Stimulated activated naive CD8-positive, alpha-beta T cell treated with anti-CD3 and anti-CD28 coated beads, Interleukin-15, amount 100 ng/mL, for 72 hours (primary cell): ENCODE data around the gene SH3D19.
A peak's percentile ranks its signal among the peaks of the same experiment; 100 is the strongest.
"Not testable (repeated sequence)": the region's sequence is repeated elsewhere in the genome, so short reads cannot be mapped to it uniquely, and the experiment has no call there.

Experiments used
- ATAC-seq: fragments of 150-1000 bp; cut with Tn5 transposase; 2 replicates; pipeline ENCODE4 v1.10.0; 2021; ENCODE audit warnings: mild to moderate bottlenecking, moderate library complexity
- DNase-seq, 2 donors: peaks; one replicate each; pipeline ENCODE4 v3.0.0; 2021 to 2022
- H3K27ac Mint-ChIP-seq, 2 donors: one replicate each; pipeline ENCODE4 v1.8.0; 2022; ENCODE audit warnings: mild to moderate bottlenecking in 2 of 2, mixed read lengths in 2 of 2, moderate library complexity in 2 of 2
- H3K27me3 Mint-ChIP-seq: one replicate; pipeline ENCODE4 v1.8.0; 2022; ENCODE audit warnings: mixed read lengths
- H3K4me1 Mint-ChIP-seq: one replicate; pipeline ENCODE4 v1.8.0; 2022; ENCODE audit warnings: mild to moderate bottlenecking, mixed read lengths
- H3K4me3 Mint-ChIP-seq, 2 donors: one replicate each; pipeline ENCODE4 v1.8.0; 2022; ENCODE audit warnings: mild to moderate bottlenecking in 2 of 2, mixed read lengths in 2 of 2, moderate library complexity in 1 of 2
- H3K9me3 Mint-ChIP-seq, 2 donors: one replicate each; pipeline ENCODE4 v1.8.0; 2022; ENCODE audit warnings: mixed read lengths in 2 of 2

Gene SH3D19

GRCh38 chr4:151100531-151100930, 224.9 kb downstream of the SH3D19 start:
- DNase-seq (no peak), ATAC-seq (no peak)
- no peaks in the 10 kb centered on the region for H3K27me3 Mint-ChIP-seq
- no peaks in the 10 kb centered on the region for H3K9me3 Mint-ChIP-seq
- H3K4me3 Mint-ChIP-seq = peak overlapping the region; percentile 94 to 98
- H3K4me1 Mint-ChIP-seq = peaks cover 44% of the 10 kb centered on the region
- H3K27ac Mint-ChIP-seq = peak overlapping the region; percentile 99 to 100

- H3K4me1 Mint-ChIP-seq = peaks cover 43% of the 10 kb centered on the region
- DNase-seq (no peak), ATAC-seq (no peak)
- peak overlapping the region; percentile 99 to 100 for H3K27ac Mint-ChIP-seq
- H3K9me3 Mint-ChIP-seq = no peaks in the 10 kb centered on the region
- peak overlapping the region; percentile 94 to 98 for H3K4me3 Mint-ChIP-seq
- no peaks in the 10 kb centered on the region for H3K27me3 Mint-ChIP-seq
Observed at GRCh38 chr4:151099976-151100417, 225.4 kb downstream of the SH3D19 start.

- ATAC-seq (peak; percentile 96), DNase-seq (peak; percentile 99 to 100)
- Mint-ChIP-seq H3K27me3 (no peaks in the 10 kb centered on the region), H3K4me1 (peaks cover 40% of the 10 kb centered on the region), H3K4me3 (peak within 1 kb of the TSS; percentile 94 to 98), H3K9me3 (no peaks in the 10 kb centered on the region), H3K27ac (peak within 1 kb of the TSS; percentile 99 to 100)
Observed at GRCh38 chr4:151099229-151099975, 226.0 kb downstream of the SH3D19 start, which contains the start of gene RPS3A. RPS3A (plus strand) TSS chr4:151099628; CDS start chr4:151099653, 25 bp downstream.

- Mint-ChIP-seq H3K27me3 (no peaks in the 10 kb centered on the region), H3K9me3 (no peaks in the 10 kb centered on the region), H3K4me3 (peak overlapping the region; percentile 94 to 98), H3K27ac (peak overlapping the region; percentile 99 to 100), H3K4me1 (peaks cover 40% of the 10 kb centered on the region)
- DNase-seq (no peak), ATAC-seq (no peak)
Observed at GRCh38 chr4:151098979-151099228, 226.5 kb downstream of the SH3D19 start.

- H3K4me3 Mint-ChIP-seq = peak overlapping the region; percentile 94 to 98
- no peaks in the 10 kb centered on the region for H3K9me3 Mint-ChIP-seq
- no peak for DNase-seq
- H3K27ac Mint-ChIP-seq = no peak overlapping the region
- no peaks in the 10 kb centered on the region for H3K27me3 Mint-ChIP-seq
- H3K4me1 Mint-ChIP-seq = peaks cover 38% of the 10 kb centered on the region
- no peak for ATAC-seq
Observed at GRCh38 chr4:151097759-151098158, 227.6 kb downstream of the SH3D19 start.

- ATAC-seq (no peak), DNase-seq (no peak)
- Mint-ChIP-seq H3K4me3 (no peak overlapping the region), H3K27me3 (no peaks in the 10 kb centered on the region), H3K27ac (no peak overlapping the region), H3K4me1 (peaks cover 24% of the 10 kb centered on the region), H3K9me3 (no peaks in the 10 kb centered on the region)
Observed at GRCh38 chr4:151095142-151095541, 230.3 kb downstream of the SH3D19 start.

- Mint-ChIP-seq H3K9me3 (no peaks in the 10 kb centered on the region), H3K4me3 (no peak overlapping the region), H3K27ac (no peak overlapping the region), H3K4me1 (peaks cover 24% of the 10 kb centered on the region), H3K27me3 (no peaks in the 10 kb centered on the region)
- DNase-seq (no peak), ATAC-seq (no peak)
Observed at GRCh38 chr4:151094290-151094751, 231.1 kb downstream of the SH3D19 start.

GRCh38 chr4:151093203-151093602, 232.2 kb downstream of the SH3D19 start:
- H3K27ac Mint-ChIP-seq = no peak overlapping the region
- DNase-seq (no peak), ATAC-seq (no peak)
- H3K9me3 Mint-ChIP-seq = no peaks in the 10 kb centered on the region
- peaks cover 16% of the 10 kb centered on the region for H3K4me1 Mint-ChIP-seq
- H3K27me3 Mint-ChIP-seq = no peaks in the 10 kb centered on the region
- H3K4me3 Mint-ChIP-seq = no peak overlapping the region

- ATAC-seq = no peak
- H3K4me1 Mint-ChIP-seq = peaks cover 10% of the 10 kb centered on the region
- no peak overlapping the region for H3K27ac Mint-ChIP-seq
- DNase-seq = no peak
- H3K4me3 Mint-ChIP-seq = no peak overlapping the region
- H3K27me3 Mint-ChIP-seq = peaks cover 5% of the 10 kb centered on the region
- no peaks in the 10 kb centered on the region for H3K9me3 Mint-ChIP-seq
Observed at GRCh38 chr4:151092488-151092887, 232.9 kb downstream of the SH3D19 start.

GRCh38 chr4:151091047-151091446, 234.4 kb downstream of the SH3D19 start:
- no peak overlapping the region for H3K4me3 Mint-ChIP-seq
- H3K9me3 Mint-ChIP-seq = no peaks in the 10 kb centered on the region
- peaks cover 5% of the 10 kb centered on the region for H3K27me3 Mint-ChIP-seq
- peaks cover 4% of the 10 kb centered on the region for H3K4me1 Mint-ChIP-seq
- DNase-seq (no peak), ATAC-seq (no peak)
- H3K27ac Mint-ChIP-seq = no peak overlapping the region

GRCh38 chr4:151087467-151087866, 237.9 kb downstream of the SH3D19 start:
- H3K27ac Mint-ChIP-seq = peak overlapping the region in 1 of 2 donors; percentile 29
- no peaks in the 10 kb centered on the region for H3K4me1 Mint-ChIP-seq
- no peaks in the 10 kb centered on the region for H3K9me3 Mint-ChIP-seq
- no peak for ATAC-seq
- peaks cover 5% of the 10 kb centered on the region for H3K27me3 Mint-ChIP-seq
- no peak for DNase-seq
- no peak overlapping the region for H3K4me3 Mint-ChIP-seq

- DNase-seq, H3K4me3 Mint-ChIP-seq, H3K4me1 Mint-ChIP-seq, H3K27ac Mint-ChIP-seq, ATAC-seq, H3K9me3 Mint-ChIP-seq, H3K27me3 Mint-ChIP-seq: not testable (repeated sequence)
Observed at GRCh38 chr4:151077978-151078377, 247.4 kb downstream of the SH3D19 start.

- no peaks in the 10 kb centered on the region for H3K9me3 Mint-ChIP-seq
- no peak overlapping the region for H3K4me3 Mint-ChIP-seq
- ATAC-seq (no peak), DNase-seq (no peak)
- peaks cover 10% of the 10 kb centered on the region for H3K27me3 Mint-ChIP-seq
- peaks cover 7% of the 10 kb centered on the region for H3K4me1 Mint-ChIP-seq
- H3K27ac Mint-ChIP-seq = no peak overlapping the region
Observed at GRCh38 chr4:151074416-151074916, 250.9 kb downstream of the SH3D19 start.
